CD4-positive, alpha-beta T cell (primary cell): ENCODE results near the gene LVRN. TPM values are rescaled to one million over a fixed set of nuclear protein-coding genes. Genes with fewer than 3 reads are reported as not detected.

Experiments
- ATAC-seq: fragments of 200-7000 bp; cut with Tn5 transposase; one replicate; pipeline ENCODE4 v1.10.0; 2022; ENCODE audit warnings: mild to moderate bottlenecking; ENCODE audit not compliant: poor library complexity
- CTCF ChIA-PET: fragments of 350-600 bp; sonication (Branson Sonifier 250); formaldehyde crosslinking; loops from one replicate; lab custom pipeline; 2021; ENCODE audit warnings: antibody characterized with exemption, inconsistent platforms; lab: Charles Lee
- POLR2A ChIA-PET: fragments of 350-600 bp; sonication (Branson Sonifier 250); formaldehyde crosslinking; loops from one replicate; lab custom pipeline; 2021; ENCODE audit warnings: antibody characterized with exemption, inconsistent platforms; lab: Charles Lee
- DNase-seq, 14 experiments: peaks; one replicate each; pipeline ENCODE4 v3.0.0-alpha.2; 2013 to 2020; ENCODE audit warnings: mixed read lengths in 2 of 14
- H3K27ac ChIP-seq, 2 donors: one replicate each; pipeline versions ENCODE4 v1.5.1 to v1.7.0; 2013; ENCODE audit warnings: low read length in 2 of 2, low read depth in 1 of 2, mild to moderate bottlenecking in 1 of 2
- H3K27me3 ChIP-seq, 2 experiments: 1 replicate in 1 of 2; 2 replicates in 1 of 2; pipeline versions ENCODE4 v1.6.1 to v1.7.0; 2013; ENCODE audit warnings: low read length in 2 of 2, control low read depth in 1 of 2, mild to moderate bottlenecking in 1 of 2, moderate library complexity in 1 of 2; ENCODE audit not compliant: insufficient read depth in 2 of 2, control insufficient read depth in 1 of 2
- H3K36me3 ChIP-seq: one replicate; pipeline ENCODE4 v1.6.1; 2013; ENCODE audit warnings: low read length, control low read depth; ENCODE audit not compliant: insufficient read depth
- H3K4me1 ChIP-seq: one replicate; pipeline ENCODE4 v1.6.1; 2013; ENCODE audit warnings: low read length, control low read depth; ENCODE audit not compliant: insufficient read depth
- H3K4me3 ChIP-seq: one replicate; pipeline ENCODE4 v1.5.1; 2013; ENCODE audit warnings: mild to moderate bottlenecking, low read length, moderate library complexity
- H3K9me3 ChIP-seq, 2 experiments: 1 replicate in 1 of 2; 2 replicates in 1 of 2; pipeline versions ENCODE4 v1.6.1 to v1.7.0; 2013; ENCODE audit warnings: low read length in 2 of 2, mild to moderate bottlenecking in 2 of 2, control low read depth in 1 of 2, moderate library complexity in 1 of 2; ENCODE audit not compliant: control insufficient read depth in 1 of 2, insufficient read depth in 1 of 2
- H3K27ac Mint-ChIP-seq: one replicate; pipeline ENCODE4 v1.8.0; 2020; ENCODE audit warnings: mixed read lengths
- H3K27me3 Mint-ChIP-seq: one replicate; pipeline ENCODE4 v1.8.0; 2021; ENCODE audit warnings: mixed read lengths
- H3K36me3 Mint-ChIP-seq: one replicate; pipeline ENCODE4 v1.8.0; 2021; ENCODE audit warnings: low read depth, mixed read lengths
- H3K4me1 Mint-ChIP-seq: one replicate; pipeline ENCODE4 v1.8.0; 2021; ENCODE audit warnings: low read depth, mixed read lengths
- H3K4me3 Mint-ChIP-seq: one replicate; pipeline ENCODE4 v1.8.0; 2020; ENCODE audit warnings: mild to moderate bottlenecking, mixed read lengths
- H3K9me3 Mint-ChIP-seq: one replicate; pipeline ENCODE4 v1.8.0; 2020; ENCODE audit warnings: mixed read lengths
- intact Hi-C, 2 experiments: fragments of 100-400 bp; cut with DNase I in 1 of 2; cut with micrococcal nuclease in 1 of 2; formaldehyde crosslinking; loops; one replicate each; pipeline versions ENCODE4 v1.15.1 to v1.9.0; 2023 to 2025; cut with DNase I, micrococcal nuclease
- total RNA-seq, 174 experiments: library from RNA in 2 of 174; stranded (reverse) in 2 of 174; gene quantifications; one replicate each; pipeline ENCODE4 v1.2.3 and lab custom pipeline; 2021 to 2026
- TF ChIP-seq, protein P1 (sequence below): fragments of 200-600 bp; IDR thresholded peaks from one replicate; pipeline ENCODE4 v1.8.0; 2022; ENCODE audit warnings: antibody characterized with exemption, mild to moderate bottlenecking

The LVRN gene
- total RNA-seq, 2 experiments from 2014 or later: 0.17 TPM; not detected in 1

DNA sequence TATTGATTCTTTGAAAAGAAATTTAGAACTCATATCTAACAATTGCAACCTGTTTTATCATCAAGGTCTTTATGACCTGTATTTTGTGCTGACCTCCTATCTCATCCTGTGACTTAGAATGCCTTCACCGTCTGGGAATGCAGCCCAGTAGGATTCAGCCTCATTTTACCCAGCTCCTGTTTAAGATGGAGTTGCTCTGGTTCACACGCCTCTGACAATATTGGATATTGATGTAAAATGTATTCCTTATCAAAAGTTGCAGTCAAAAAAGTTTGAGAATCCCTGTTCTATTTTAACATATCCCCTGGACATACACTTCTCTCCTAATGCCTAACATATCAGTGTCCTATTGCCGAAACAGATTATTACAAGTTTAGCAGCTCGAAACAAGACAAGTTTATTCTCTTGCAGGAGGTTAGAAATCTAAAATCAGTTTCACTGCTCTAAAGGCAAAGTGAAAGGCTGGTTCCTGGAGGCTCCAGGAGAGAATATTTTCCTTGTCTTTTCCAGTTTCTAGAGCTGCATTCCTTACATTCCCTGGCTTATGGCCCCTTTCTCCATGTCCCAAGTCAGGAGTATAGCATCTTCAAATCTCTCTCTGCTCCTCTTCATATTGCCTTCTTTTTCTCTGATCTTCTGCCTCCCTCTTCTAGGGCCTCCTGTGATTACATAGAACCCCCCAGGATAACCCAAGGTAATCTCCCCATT is 31.5 kb upstream of the LVRN start:
- Histone ChIP-seq H3K27ac (no peak overlapping the region), H3K36me3 (no peaks in the 10 kb centered on the region), H3K4me1 (no peaks in the 10 kb centered on the region), H3K9me3 (no peaks in the 10 kb centered on the region), H3K4me3 (no peak overlapping the region), H3K27me3 (no peaks in the 10 kb centered on the region)
- DNase-seq (no peak), ATAC-seq (no peak)
- no peaks in the 10 kb centered on the region for H3K9me3 Mint-ChIP-seq
- no peak overlapping the region for H3K4me3 Mint-ChIP-seq
- intact Hi-C loops: no loop called here
- TF ChIP-seq, protein P1, sequence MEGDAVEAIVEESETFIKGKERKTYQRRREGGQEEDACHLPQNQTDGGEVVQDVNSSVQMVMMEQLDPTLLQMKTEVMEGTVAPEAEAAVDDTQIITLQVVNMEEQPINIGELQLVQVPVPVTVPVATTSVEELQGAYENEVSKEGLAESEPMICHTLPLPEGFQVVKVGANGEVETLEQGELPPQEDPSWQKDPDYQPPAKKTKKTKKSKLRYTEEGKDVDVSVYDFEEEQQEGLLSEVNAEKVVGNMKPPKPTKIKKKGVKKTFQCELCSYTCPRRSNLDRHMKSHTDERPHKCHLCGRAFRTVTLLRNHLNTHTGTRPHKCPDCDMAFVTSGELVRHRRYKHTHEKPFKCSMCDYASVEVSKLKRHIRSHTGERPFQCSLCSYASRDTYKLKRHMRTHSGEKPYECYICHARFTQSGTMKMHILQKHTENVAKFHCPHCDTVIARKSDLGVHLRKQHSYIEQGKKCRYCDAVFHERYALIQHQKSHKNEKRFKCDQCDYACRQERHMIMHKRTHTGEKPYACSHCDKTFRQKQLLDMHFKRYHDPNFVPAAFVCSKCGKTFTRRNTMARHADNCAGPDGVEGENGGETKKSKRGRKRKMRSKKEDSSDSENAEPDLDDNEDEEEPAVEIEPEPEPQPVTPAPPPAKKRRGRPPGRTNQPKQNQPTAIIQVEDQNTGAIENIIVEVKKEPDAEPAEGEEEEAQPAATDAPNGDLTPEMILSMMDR: no peak
- POLR2A ChIA-PET: no interaction called here
- no peaks in the 10 kb centered on the region for H3K36me3 Mint-ChIP-seq
- H3K27me3 Mint-ChIP-seq: no peaks in the 10 kb centered on the region
- CTCF ChIA-PET: no interaction called here
- H3K4me1 Mint-ChIP-seq: no peaks in the 10 kb centered on the region
- no peak overlapping the region for H3K27ac Mint-ChIP-seq

DNA sequence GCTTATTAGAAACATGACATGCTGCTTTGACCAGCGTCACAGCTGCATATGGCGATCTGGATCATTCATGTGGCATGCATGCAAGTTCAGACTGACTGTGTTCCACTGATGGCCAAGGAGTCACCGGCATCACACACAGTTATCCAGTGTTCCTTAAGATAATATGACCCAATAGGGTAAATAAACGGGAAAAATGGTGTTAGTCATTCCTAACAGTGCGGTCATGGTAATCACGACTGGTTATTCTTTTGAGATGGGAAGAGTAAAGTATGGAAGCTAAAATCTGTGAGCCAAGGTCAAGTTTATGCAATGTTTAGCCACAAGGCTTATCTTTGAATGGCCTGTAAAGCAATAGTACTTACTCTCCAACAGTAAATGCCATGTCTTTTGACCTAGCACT is 29.3 kb upstream of the LVRN start:
- Histone ChIP-seq H3K4me3 (no peak overlapping the region), H3K9me3 (no peaks in the 10 kb centered on the region), H3K27ac (no peak overlapping the region), H3K36me3 (no peaks in the 10 kb centered on the region), H3K4me1 (no peaks in the 10 kb centered on the region), H3K27me3 (no peaks in the 10 kb centered on the region)
- TF ChIP-seq, protein P1: no peak
- intact Hi-C loops: no loop called here
- POLR2A ChIA-PET: no interaction called here
- no peaks in the 10 kb centered on the region for H3K9me3 Mint-ChIP-seq
- ATAC-seq (no peak), DNase-seq (no peak)
- CTCF ChIA-PET: no interaction called here
- H3K36me3 Mint-ChIP-seq: no peaks in the 10 kb centered on the region
- H3K27ac Mint-ChIP-seq: no peak overlapping the region
- no peaks in the 10 kb centered on the region for H3K27me3 Mint-ChIP-seq
- H3K4me1 Mint-ChIP-seq: no peaks in the 10 kb centered on the region
- no peak overlapping the region for H3K4me3 Mint-ChIP-seq

DNA sequence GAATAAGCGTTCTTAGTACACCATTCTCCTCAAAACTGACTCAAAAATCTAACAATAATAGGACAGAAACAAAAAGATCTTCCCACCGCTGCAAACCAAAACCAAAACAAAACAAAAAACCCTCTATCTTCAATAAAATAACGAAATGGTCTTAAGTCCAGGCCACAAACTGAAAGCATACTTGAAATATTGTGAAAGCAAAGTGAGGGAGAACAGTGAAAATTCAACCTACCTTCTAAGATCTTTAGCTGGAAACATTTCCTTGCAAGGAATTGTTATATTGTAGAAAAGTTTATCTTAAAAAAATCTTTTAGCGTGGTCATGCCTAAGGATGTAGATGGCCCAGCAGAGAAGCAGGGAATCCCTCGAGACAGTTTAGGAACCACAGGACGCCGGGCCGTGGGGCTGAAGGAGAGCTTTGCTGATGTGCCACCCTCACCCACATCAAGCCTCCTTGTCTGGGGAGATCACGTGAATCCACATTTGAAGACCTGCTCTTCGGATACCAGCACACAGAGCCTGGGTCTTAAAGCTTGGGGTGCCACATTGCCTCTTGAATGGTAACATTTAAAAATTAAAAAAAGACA is 27.8 kb upstream of the LVRN start:
- ChIA-PET POLR2A (interaction anchor here (1.0 kb wide), 1 partner anchor 18 kb away, joined by 3 read pairs; no protein-coding TSS in a partner anchor), CTCF (interaction anchor here (0.5 kb wide), 1 partner anchor 748 kb away, joined by 4 read pairs; no protein-coding TSS in a partner anchor)
- H3K4me3 Mint-ChIP-seq: no peak overlapping the region
- Histone ChIP-seq H3K36me3 (no peaks in the 10 kb centered on the region), H3K4me1 (no peaks in the 10 kb centered on the region), H3K9me3 (no peaks in the 10 kb centered on the region), H3K27ac (no peak overlapping the region), H3K27me3 (no peaks in the 10 kb centered on the region), H3K4me3 (no peak overlapping the region)
- DNase-seq (no peak), ATAC-seq (no peak)
- no peaks in the 10 kb centered on the region for H3K9me3 Mint-ChIP-seq
- no peaks in the 10 kb centered on the region for H3K36me3 Mint-ChIP-seq
- H3K4me1 Mint-ChIP-seq: no peaks in the 10 kb centered on the region
- TF ChIP-seq, protein P1: no peak
- H3K27me3 Mint-ChIP-seq: no peaks in the 10 kb centered on the region
- H3K27ac Mint-ChIP-seq: no peak overlapping the region
- intact Hi-C loops: no loop called here
